Measurements from ENCODE around the gene TMEM150A. TPM values are rescaled to one million over a fixed set of nuclear protein-coding genes. Genes with fewer than 3 reads are reported as not detected.

Gene TMEM150A
- 13.6 and 19.7 TPM in 2 replicates for total RNA-seq

GRCh38 chr2:85602476-85603234 is at the start of gene TMEM150A:
TMEM150A (minus strand) TSS chr2:85602698; CDS start chr2:85601948, 750 bp downstream.

GRCh38 chr2:85611705-85612587 is 9.4 kb upstream of the TMEM150A start, which contains the start of gene C2orf68:
C2orf68 (minus strand) TSS chr2:85612066; CDS start chr2:85611984, 82 bp downstream.

GRCh38 chr2:85595301-85596025 is 7.0 kb downstream of the TMEM150A start, which contains the start of gene RNF181:
RNF181 (plus strand) TSS chr2:85595745; CDS start chr2:85595764, 19 bp downstream.

GRCh38 chr2:85584354-85584856 is 18.1 kb downstream of the TMEM150A start, which contains the start of gene VAMP5:
VAMP5 (plus strand) TSS chr2:85584431; CDS start chr2:85584491, 60 bp downstream.

GRCh38 chr2:85577386-85578242 is 24.9 kb downstream of the TMEM150A start, which contains the start of gene VAMP8:
VAMP8 (plus strand) TSS chr2:85577586; CDS start chr2:85577647, 61 bp downstream.

GRCh38 chr2:85561280-85562212 is 41.0 kb downstream of the TMEM150A start, which contains the start of gene GGCX:
GGCX (minus strand) TSS chr2:85561493; CDS start chr2:85561428, 65 bp downstream.

Other genes with a start within 250 kb of the TMEM150A start
- 28.6 and 42.2 TPM in 2 replicates for gene RETSAT, start 248.2 kb downstream of the TMEM150A start, total RNA-seq
- 4.8 and 7.2 TPM in 2 replicates for gene ELMOD3, start 247.9 kb downstream of the TMEM150A start, total RNA-seq
- gene CAPG, start 192.3 kb downstream of the TMEM150A start, total RNA-seq = 42.8 and 50.4 TPM in 2 replicates
- gene SH2D6, start 184.0 kb downstream of the TMEM150A start, total RNA-seq = not detected in 2 replicates
- 105 and 115 TPM in 2 replicates for gene MAT2A, start 63.5 kb downstream of the TMEM150A start, total RNA-seq
- 49.0 and 62.2 TPM in 2 replicates for gene GGCX, start 41.2 kb downstream of the TMEM150A start, total RNA-seq
- gene VAMP8, start 25.1 kb downstream of the TMEM150A start, total RNA-seq = 8.3 TPM in 1 of 2 replicates, not detected in the other
- gene VAMP5, start 18.3 kb downstream of the TMEM150A start, total RNA-seq = 53.7 and 63.0 TPM in 2 replicates
- gene RNF181, start 7.0 kb downstream of the TMEM150A start, total RNA-seq = 148 and 182 TPM in 2 replicates
- 7.9 and 9.6 TPM in 2 replicates for gene C2orf68, start 9.4 kb upstream of the TMEM150A start, total RNA-seq
- 34.6 and 55.0 TPM in 2 replicates for gene USP39, start 13.5 kb upstream of the TMEM150A start, total RNA-seq
- gene SFTPB, start 65.5 kb upstream of the TMEM150A start, total RNA-seq = not detected in 2 replicates
- gene GNLY, start 91.7 kb upstream of the TMEM150A start, total RNA-seq = not detected in 2 replicates
- 31.2 and 34.5 TPM in 2 replicates for gene ATOH8, start 151.3 kb upstream of the TMEM150A start, total RNA-seq